NCI-H187 treated with DMSO at 0.1 percent for 48 hours (cell line): ENCODE results near the gene FBXL2.
"Not testable (repeated sequence)": the region's sequence is repeated elsewhere in the genome, so short reads cannot be mapped to it uniquely, and the experiment has no call there.

Source experiments
- DNase-seq: peaks from one replicate; lab custom pipeline; 2025; lab: John Stamatoyannopoulos, UW

FBXL2 gene

GRCh38 chr3:33429306-33429705, 152.1 kb downstream of the FBXL2 start:
- not testable (repeated sequence) for DNase-seq

DNA sequence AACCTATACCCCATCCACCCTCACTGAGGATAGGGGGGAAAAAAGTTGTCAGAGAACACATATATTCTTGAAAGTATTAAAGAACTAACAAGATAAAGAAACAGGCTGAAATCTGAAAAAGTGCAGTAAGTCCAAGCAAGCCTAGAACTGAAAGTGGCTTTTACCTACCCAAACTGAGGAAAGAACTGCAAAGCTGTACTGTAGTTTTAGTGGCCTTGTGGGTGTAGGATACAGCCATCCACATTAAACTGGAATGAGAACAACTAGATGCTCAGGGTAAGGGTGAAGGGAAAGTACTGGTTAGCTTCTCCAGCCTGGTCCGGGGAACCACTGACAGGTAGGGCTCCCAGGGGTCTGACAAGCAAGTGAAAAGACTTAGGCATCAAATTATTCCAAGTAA, 152.8 kb downstream of the FBXL2 start:
- no peak for DNase-seq

DNA sequence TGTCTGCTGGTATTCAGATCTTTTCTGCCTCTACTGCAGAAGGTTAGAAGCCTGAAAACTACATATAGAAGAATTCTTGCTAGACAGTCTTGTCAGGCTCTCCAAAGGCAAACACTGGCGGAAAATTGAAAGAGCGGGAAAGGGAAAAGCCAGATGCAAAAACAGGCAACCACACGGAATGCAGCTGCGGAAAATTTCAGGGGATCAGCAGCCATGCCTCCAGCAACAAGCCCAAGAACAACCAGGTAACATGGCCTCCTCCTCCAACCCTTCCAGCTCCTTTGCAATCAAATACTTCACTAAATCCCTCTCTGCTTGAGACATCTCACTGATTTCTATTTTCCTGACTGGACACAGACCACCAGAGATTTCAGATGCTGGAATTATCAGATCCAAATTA, 153.3 kb downstream of the FBXL2 start:
- DNase-seq: no peak

DNA sequence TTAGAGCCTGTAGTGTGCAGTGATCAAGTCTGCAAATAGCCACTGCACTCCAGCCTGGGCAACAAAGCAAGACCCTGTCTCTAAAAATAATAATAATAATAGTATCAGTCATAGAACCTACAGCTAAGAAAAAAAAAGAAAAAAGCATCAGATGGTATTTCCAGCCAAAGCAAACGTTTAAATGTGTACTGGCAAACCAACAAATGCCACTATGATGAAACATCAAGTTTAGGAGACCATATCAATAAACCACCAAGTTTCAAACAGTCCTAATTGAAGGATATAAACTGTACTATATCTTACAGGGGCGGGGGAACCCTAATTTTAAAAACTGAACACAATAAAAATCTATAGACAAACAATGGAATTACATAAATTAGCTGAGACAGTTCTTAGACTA, 156.6 kb downstream of the FBXL2 start:
- DNase-seq: no peak
